Upper lobe of left lung (tissue), 6 donors: Measurements from ENCODE around the gene CYP21A2. TPM values are rescaled to one million over a fixed set of nuclear protein-coding genes. Genes with fewer than 3 reads are reported as not detected.

Source experiments
- ATAC-seq, 2 donors: fragments of 200-7000 bp; cut with Tn5 transposase; one replicate each; pipeline ENCODE4 v1.9.1; 2022; ENCODE audit warnings: mild to moderate bottlenecking in 2 of 2, moderate library complexity in 2 of 2; ENCODE audit not compliant: low FRiP score in 2 of 2
- DNase-seq, 2 donors: peaks; one replicate each; pipeline ENCODE4 v3.0.0-alpha.2; 2019 to 2020
- H3K27ac ChIP-seq, 4 donors: fragments of 200-600 bp; sonication (generic); one replicate each; pipeline ENCODE4 v1.5.1; 2016 to 2019
- H3K27me3 ChIP-seq, 4 donors: fragments of 200-600 bp; sonication (generic); one replicate each; pipeline ENCODE4 v1.5.1; 2017 to 2019
- H3K36me3 ChIP-seq, 4 donors: fragments of 200-600 bp; sonication (generic); one replicate each; pipeline ENCODE4 v1.5.1; 2016 to 2019
- H3K4me1 ChIP-seq, 4 donors: fragments of 200-600 bp; sonication (generic); one replicate each; pipeline ENCODE4 v1.5.1; 2018 to 2019
- H3K4me3 ChIP-seq, 4 donors: fragments of 200-600 bp; sonication (generic); one replicate each; pipeline ENCODE4 v1.5.1; 2017 to 2019; ENCODE audit warnings: mild to moderate bottlenecking in 2 of 4, moderate library complexity in 1 of 4
- H3K9me3 ChIP-seq, 4 donors: fragments of 200-600 bp; sonication (generic); one replicate each; pipeline ENCODE4 v1.5.1; 2018 to 2019
- CTCF ChIP-seq, 6 experiments: fragments of 450-650 bp in 4 of 6; fragments of 200-600 bp in 2 of 6; sonication (generic) in 2 of 6; IDR thresholded peaks; one replicate each; pipeline ENCODE4 v1.5.1; 2016 to 2019; ENCODE audit warnings: antibody characterized with exemption in 6 of 6
- EP300 ChIP-seq, 4 donors: sonication (generic); formaldehyde crosslinking; IDR thresholded peaks; one replicate each; pipeline ENCODE4 v1.5.1; 2017; ENCODE audit warnings: antibody characterized with exemption in 4 of 4, control low read depth in 2 of 4
- POLR2A ChIP-seq, 4 donors: fragments of 450-650 bp; IDR thresholded peaks; one replicate each; pipeline ENCODE4 v1.5.1; 2016 to 2017; ENCODE audit warnings: antibody characterized with exemption in 4 of 4, mild to moderate bottlenecking in 2 of 4
- POLR2AphosphoS5 ChIP-seq, 2 donors: sonication (generic); formaldehyde crosslinking; IDR thresholded peaks; one replicate each; pipeline ENCODE4 v1.5.1; 2017; ENCODE audit warnings: antibody characterized with exemption in 2 of 2
- WGBS, 2 donors: methylation state at CpG; one replicate each; pipeline ENCODE4 v1.1.5; 2017 to 2018; 5-methylcytosine and 5-hydroxymethylcytosine counted together
- total RNA-seq, 6 donors: library from RNA; depleted of rRNA in 4 of 6; stranded (reverse); fragments of >200 nt in 4 of 6; gene quantifications; one replicate each; pipeline versions ENCODE4 v1.1.0 to v1.2.1, GENCODE V29; 2016 to 2021
- donor health status: DM: no; HTN: no; CAD: no; lungs with moderate emphysema.
- donor health status: DM: no; HTN: yes; CAD: no; lungs with severe emphysema.

The CYP21A2 gene
- total RNA-seq, 6 donors from 2014 or later: 0.30 to 2.3 (median 1.2) TPM

- Histone ChIP-seq H3K27ac (no peak overlapping the region), H3K9me3 (no peaks in the 10 kb centered on the region), H3K4me1 (no peaks in the 10 kb centered on the region), H3K27me3 (no peaks in the 10 kb centered on the region), H3K4me3 (no peak overlapping the region), H3K36me3 (peaks cover 0 to 88% (median 24%) of the 10 kb centered on the region in 4 donors)
- ATAC-seq: no peak
- no peak for TF ChIP-seq POLR2AphosphoS5 (IDR thresholded peaks at IDR 0.05)
- no peak for TF ChIP-seq CTCF (IDR thresholded peaks at IDR 0.05)
- TF ChIP-seq POLR2A (IDR thresholded peaks at IDR 0.05): no peak
- TF ChIP-seq EP300 (IDR thresholded peaks at IDR 0.05): no peak
- 90 to 91% methylated on average over 8 of the region's 8 CpGs for WGBS, 2 donors
- DNase-seq: no peak
These were observed 36.8 kb downstream of the CYP21A2 start for GRCh38 chr6:32074996-32075532.

- ATAC-seq (no peak), DNase-seq (no peak)
- H3K4me3 ChIP-seq: no peak overlapping the region
- H3K4me1 ChIP-seq: no peaks in the 10 kb centered on the region
- H3K36me3 ChIP-seq: peaks cover 0 to 86% (median 25%) of the 10 kb centered on the region in 4 donors
- WGBS, 2 donors: 79 to 85% methylated on average over 3 of the region's 3 CpGs
- TF ChIP-seq CTCF (IDR thresholded peaks at IDR 0.05) (no peak), POLR2A (IDR thresholded peaks at IDR 0.05) (no peak), EP300 (IDR thresholded peaks at IDR 0.05) (no peak), POLR2AphosphoS5 (IDR thresholded peaks at IDR 0.05) (no peak)
- H3K27me3 ChIP-seq: no peaks in the 10 kb centered on the region
- no peaks in the 10 kb centered on the region for H3K9me3 ChIP-seq
- H3K27ac ChIP-seq: no peak overlapping the region
These were observed 37.6 kb downstream of the CYP21A2 start for GRCh38 chr6:32075781-32076180.

- H3K4me3 ChIP-seq: no peak overlapping the region
- no peaks in the 10 kb centered on the region for H3K27me3 ChIP-seq
- H3K27ac ChIP-seq: peak overlapping the region in 2 of 4 donors; percentile 7
- H3K4me1 ChIP-seq: peaks cover 0 to 1% (median 0%) of the 10 kb centered on the region in 4 donors
- no peaks in the 10 kb centered on the region for H3K9me3 ChIP-seq
- 55 to 61% methylated on average over 12 of the region's 12 CpGs for WGBS, 2 donors
- ATAC-seq (peak in 1 of 2 donors; percentile 65), DNase-seq (no peak)
- no peak for TF ChIP-seq EP300 (IDR thresholded peaks at IDR 0.05)
- no peak for TF ChIP-seq POLR2A (IDR thresholded peaks at IDR 0.05)
- TF ChIP-seq CTCF (IDR thresholded peaks at IDR 0.05): no peak
- no peak for TF ChIP-seq POLR2AphosphoS5 (IDR thresholded peaks at IDR 0.05)
- peaks cover 0 to 86% (median 25%) of the 10 kb centered on the region in 4 donors for H3K36me3 ChIP-seq
These were observed 38.1 kb downstream of the CYP21A2 start for GRCh38 chr6:32076321-32076809.

- no peaks in the 10 kb centered on the region for H3K9me3 ChIP-seq
- peaks cover 0 to 72% (median 21%) of the 10 kb centered on the region in 4 donors for H3K36me3 ChIP-seq
- 74 to 75% methylated on average over 5 to 7 of the region's 7 CpGs for WGBS, 2 donors
- no peaks in the 10 kb centered on the region for H3K27me3 ChIP-seq
- no peak for DNase-seq
- H3K27ac ChIP-seq: peak overlapping the region in 1 of 4 donors; percentile 28
- ATAC-seq: no peak
- peaks cover 0 to 3% (median 0%) of the 10 kb centered on the region in 4 donors for H3K4me1 ChIP-seq
- no peak for TF ChIP-seq EP300 (IDR thresholded peaks at IDR 0.05)
- no peak for TF ChIP-seq POLR2A (IDR thresholded peaks at IDR 0.05)
- TF ChIP-seq CTCF (IDR thresholded peaks at IDR 0.05): no peak
- TF ChIP-seq POLR2AphosphoS5 (IDR thresholded peaks at IDR 0.05): no peak
- no peak overlapping the region for H3K4me3 ChIP-seq
These were observed 41.5 kb downstream of the CYP21A2 start for GRCh38 chr6:32079566-32080290.
